Sigmoid colon (tissue), 4 donors: ENCODE data around the gene KLHL40.

ENCODE experiments used
- CTCF ChIP-seq, 4 experiments: fragments of 450-650 bp in 3 of 4; fragments of 200-600 bp in 1 of 4; IDR thresholded peaks; one replicate each; pipeline ENCODE4 v1.5.1; 2016 to 2019; ENCODE audit warnings: antibody characterized with exemption in 4 of 4, mild to moderate bottlenecking in 3 of 4, moderate library complexity in 2 of 4
- EP300 ChIP-seq, 4 donors: sonication (generic); formaldehyde crosslinking; IDR thresholded peaks; one replicate each; pipeline ENCODE4 v1.6.1; 2017; ENCODE audit warnings: antibody characterized with exemption in 4 of 4
- POLR2A ChIP-seq, 2 donors: fragments of 450-650 bp; IDR thresholded peaks; one replicate each; pipeline ENCODE4 v1.6.1; 2016; ENCODE audit warnings: antibody characterized with exemption in 2 of 2, mild to moderate bottlenecking in 2 of 2, moderate library complexity in 2 of 2
- POLR2AphosphoS5 ChIP-seq, 4 donors: sonication (generic); formaldehyde crosslinking; IDR thresholded peaks; one replicate each; pipeline ENCODE4 v1.6.1; 2017; ENCODE audit warnings: antibody characterized with exemption in 4 of 4

DNA sequence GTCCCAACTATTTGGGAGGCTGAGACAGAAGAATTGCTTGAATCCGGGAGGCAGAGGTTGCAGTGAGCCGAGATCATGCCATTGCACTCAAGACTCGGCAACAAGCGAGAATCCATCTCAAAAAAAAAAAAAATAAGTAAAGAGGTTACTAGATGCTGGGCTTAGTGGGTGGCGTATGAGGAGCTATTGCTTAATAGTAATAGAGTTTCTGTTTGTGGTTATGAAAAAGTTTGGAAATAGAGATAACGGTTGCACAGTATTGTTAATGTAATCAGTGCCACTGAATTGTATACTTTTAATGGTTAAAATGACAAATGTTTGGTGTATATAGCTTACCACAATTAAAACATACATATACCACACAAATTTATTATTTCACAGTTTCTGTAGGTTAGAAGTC lies 32.0 kb downstream of the KLHL40 start:
- TF ChIP-seq CTCF (IDR thresholded peaks at IDR 0.05) (no peak), EP300 (IDR thresholded peaks at IDR 0.05) (no peak), POLR2AphosphoS5 (IDR thresholded peaks at IDR 0.05) (no peak), POLR2A (IDR thresholded peaks at IDR 0.05) (no peak)
